ENCODE data around the gene SLC39A7.

SLC39A7 gene

GRCh38 chr6:33200219-33201146 lies at the start of gene SLC39A7, which contains the start of gene RXRB:
Gene SLC39A7, plus strand, starts transcription at chr6:33200867. Its CDS starts 379 bp downstream, at chr6:33201246.
Gene RXRB, minus strand, starts transcription at chr6:33200665. Its CDS starts 189 bp downstream, at chr6:33200476.
- DNase-seq (ENCODE audit: extremely low read depth, low read depth): peak; percentile 99
- TF ChIP-seq CTCF (IDR thresholded peaks at IDR 0.05; ENCODE audit: low read depth, low read length): no peak

- no peak for TF ChIP-seq CTCF (IDR thresholded peaks at IDR 0.05; ENCODE audit: low read depth, low read length)
- DNase-seq (ENCODE audit: extremely low read depth, low read depth): no peak
Measured at GRCh38 chr6:33151050-33151449, 49.6 kb upstream of the SLC39A7 start.

GRCh38 chr6:33154349-33154748 lies 46.3 kb upstream of the SLC39A7 start:
- TF ChIP-seq CTCF (IDR thresholded peaks at IDR 0.05; ENCODE audit: low read depth, low read length): no peak
- DNase-seq (ENCODE audit: extremely low read depth, low read depth): no peak

- DNase-seq (ENCODE audit: extremely low read depth, low read depth): no peak
- no peak for TF ChIP-seq CTCF (IDR thresholded peaks at IDR 0.05; ENCODE audit: low read depth, low read length)
Measured at GRCh38 chr6:33156561-33156960, 44.1 kb upstream of the SLC39A7 start.

GRCh38 chr6:33156964-33157363 lies 43.7 kb upstream of the SLC39A7 start:
- TF ChIP-seq CTCF (IDR thresholded peaks at IDR 0.05; ENCODE audit: low read depth, low read length): no peak
- DNase-seq (ENCODE audit: extremely low read depth, low read depth): no peak

GRCh38 chr6:33160096-33160495 lies 40.6 kb upstream of the SLC39A7 start:
- no peak for DNase-seq (ENCODE audit: extremely low read depth, low read depth)
- TF ChIP-seq CTCF (IDR thresholded peaks at IDR 0.05; ENCODE audit: low read depth, low read length): no peak

GRCh38 chr6:33160728-33161344 lies 39.8 kb upstream of the SLC39A7 start:
- no peak for TF ChIP-seq CTCF (IDR thresholded peaks at IDR 0.05; ENCODE audit: low read depth, low read length)
- peak; percentile 71 for DNase-seq (ENCODE audit: extremely low read depth, low read depth)
